ENCODE results near the gene TMEM30B.
"Not testable (repeated sequence)": the region's sequence is repeated elsewhere in the genome, so short reads cannot be mapped to it uniquely, and the experiment has no call there.

Gene TMEM30B

DNA sequence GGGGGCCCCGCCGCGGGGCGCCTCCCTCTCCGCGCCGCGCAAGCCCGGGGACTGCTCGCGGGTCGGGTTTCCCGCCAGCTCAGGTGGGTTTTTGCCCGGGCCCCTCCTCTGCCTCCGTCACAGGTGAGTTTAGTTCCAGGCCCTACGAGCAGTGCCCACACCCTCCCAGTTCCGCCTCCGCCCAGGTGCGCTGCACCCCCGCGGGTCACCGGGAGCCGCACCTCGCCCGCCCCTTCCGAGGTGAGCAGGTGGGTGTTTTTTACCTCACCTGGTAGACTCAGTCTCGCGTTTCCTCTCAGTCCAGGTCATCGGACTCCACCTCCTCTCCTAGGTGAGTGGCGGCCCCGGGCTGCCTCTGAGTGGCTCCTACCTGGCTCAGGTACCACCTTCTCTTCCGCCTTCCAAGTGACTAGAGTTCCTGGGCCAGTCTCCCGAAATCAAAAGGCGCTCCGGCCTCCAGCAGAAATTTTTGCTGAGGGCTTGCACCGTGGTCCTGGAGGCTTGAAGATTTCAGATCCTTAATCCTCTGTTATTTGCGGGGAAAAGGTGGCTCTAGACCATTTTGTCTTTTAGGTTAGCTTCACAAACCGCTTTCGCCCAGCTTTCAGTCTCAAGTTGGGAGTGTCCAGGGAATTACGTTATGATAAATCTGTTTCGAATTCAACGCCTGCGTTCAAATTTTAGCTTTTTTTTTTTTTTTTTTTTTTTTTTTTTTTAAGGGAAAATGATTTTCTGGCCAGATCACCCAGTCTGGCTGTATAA is at the start of gene TMEM30B:
Gene TMEM30B (minus strand): TSS at position 153 of the 762 bp plus-strand sequence. CDS start 191 bp downstream, outside the sequence.
- DNase-seq (ENCODE audit: low spot score) = peak; percentile 77

DNA sequence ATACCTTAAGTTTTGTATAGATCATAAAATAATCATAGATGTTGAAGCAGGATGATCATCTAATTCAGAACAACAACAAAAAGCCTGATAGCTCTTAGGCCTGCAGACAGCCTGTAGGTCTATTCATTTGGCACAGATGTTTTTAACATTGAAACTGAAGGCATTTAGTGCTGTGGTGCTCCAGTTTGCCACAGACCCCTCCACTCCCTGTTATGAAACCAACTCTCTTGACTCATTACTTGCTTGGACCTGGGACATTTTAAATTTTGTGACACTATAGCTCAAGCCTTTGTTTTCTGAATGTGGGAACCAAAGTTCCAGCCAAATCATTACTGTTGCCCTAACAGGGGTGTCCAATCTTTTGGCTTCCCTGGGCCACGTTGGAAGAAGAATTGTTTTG is 49.4 kb upstream of the TMEM30B start:
- DNase-seq (ENCODE audit: low spot score) = no peak

DNA sequence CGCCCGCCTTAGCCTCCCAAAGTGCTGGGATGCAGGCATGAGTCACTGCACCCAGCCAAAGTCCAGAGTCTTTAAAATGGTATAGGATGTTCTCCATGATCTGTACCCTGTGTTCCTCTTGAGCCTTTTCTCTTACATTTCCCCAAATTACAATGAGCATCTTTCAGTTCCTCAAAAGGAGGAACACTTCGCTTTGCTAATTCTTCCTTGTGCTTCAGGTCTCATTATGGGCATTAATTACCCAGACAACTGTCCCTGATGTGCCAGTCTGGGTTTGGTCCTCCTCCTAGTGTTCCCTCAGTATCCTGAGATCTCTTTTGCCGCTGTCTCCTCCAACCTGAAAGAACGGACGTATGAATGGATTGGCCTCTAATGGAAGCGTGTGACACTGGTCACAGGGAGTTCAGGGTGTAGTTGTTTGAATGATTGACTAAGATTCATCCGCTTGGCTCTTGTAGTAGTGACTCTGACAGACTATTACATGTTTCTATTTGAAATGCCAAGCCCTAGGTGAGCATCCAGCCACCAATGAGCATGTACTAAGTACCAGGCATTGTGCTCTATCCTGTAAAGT is 48.4 kb upstream of the TMEM30B start:
- DNase-seq (ENCODE audit: low spot score) = no peak

DNA sequence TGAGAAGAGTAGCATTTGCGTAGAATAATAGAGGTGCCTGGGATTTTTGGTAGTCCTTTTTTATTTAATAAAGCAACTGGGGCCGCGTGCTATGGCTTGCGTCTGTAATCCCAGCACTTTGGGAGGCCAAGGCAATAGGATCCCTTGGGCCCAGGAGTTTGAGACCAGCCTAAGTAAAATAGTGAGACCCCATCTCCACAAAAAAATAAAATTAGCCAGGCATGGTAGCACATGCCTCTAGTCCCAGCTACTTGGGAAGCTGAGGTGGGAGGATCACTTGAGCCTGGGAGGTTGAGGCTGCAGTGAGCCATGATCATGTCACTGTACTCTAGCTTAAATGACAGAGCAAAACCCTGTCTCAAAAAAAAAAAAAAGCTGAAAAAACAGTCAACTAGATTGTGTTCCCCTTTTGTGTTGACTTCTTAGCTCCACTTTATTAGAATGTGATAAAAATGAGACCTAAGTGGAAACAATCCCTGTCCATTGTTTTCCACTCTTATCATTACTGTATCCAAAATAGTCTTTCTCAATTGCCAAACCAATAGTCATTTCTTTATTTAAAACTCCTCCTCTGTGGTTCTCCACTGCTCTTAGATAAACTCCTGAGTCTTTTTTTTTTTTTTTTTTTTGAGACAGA is 47.6 kb upstream of the TMEM30B start:
- no peak for DNase-seq (ENCODE audit: low spot score)

DNA sequence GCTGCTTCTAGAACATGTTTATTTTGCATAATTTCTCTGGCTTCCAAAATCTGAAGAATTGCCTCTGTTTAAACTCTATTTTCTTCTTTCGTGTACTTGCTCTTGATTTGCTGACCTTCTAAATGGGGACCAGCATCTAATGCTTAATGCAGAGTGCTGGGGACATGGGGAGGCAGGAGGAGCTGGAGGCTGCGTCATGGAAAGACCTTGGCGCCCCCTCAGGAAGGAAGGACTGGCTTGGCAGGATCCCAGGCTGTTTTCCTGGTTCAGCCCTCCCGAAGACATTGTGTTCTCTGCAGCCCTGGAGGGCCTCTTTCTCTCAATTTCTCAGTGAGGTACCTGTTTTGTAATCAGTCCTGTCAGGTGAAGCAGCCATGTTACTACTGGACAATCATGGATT is 45.7 kb upstream of the TMEM30B start:
- peak; percentile 42 for DNase-seq (ENCODE audit: low spot score)

DNA sequence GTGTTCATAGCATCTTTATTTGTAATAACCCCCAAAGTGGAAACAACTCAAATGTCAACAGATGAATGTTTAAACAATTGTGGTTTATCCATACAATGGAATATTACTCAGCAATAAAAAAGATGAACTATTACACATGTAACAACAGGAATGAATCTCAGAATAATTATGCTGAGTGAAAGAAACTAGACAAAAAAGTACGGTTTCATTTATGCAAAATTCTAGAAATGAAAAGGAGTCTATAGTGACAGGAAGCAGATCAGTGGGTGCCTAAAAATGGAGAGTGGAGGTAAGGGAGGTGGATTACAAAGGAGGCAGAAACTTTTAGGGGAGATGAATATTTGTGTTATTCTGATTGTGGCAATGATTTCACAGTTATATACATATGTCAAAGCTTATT is 45.0 kb upstream of the TMEM30B start:
- no peak for DNase-seq (ENCODE audit: low spot score)

DNA sequence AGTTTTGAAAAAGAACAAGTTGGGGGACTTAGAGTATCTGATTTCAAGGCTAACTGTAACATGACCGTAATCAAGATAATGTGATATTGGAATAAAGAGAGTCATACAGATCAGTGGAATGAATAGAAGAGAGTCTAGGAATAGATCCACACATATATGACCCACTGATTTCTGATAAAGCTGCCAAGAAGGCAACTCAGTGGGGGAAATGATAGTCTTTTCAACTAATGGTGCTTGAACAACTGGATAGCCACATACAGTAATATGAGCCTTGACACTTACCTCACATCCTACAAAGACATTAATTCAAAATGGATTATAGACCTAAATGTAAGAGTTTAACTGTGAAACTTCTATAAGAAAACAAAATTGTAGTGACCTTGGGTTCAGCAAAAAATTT is 44.0 kb upstream of the TMEM30B start:
- DNase-seq (ENCODE audit: low spot score) = no peak

DNA sequence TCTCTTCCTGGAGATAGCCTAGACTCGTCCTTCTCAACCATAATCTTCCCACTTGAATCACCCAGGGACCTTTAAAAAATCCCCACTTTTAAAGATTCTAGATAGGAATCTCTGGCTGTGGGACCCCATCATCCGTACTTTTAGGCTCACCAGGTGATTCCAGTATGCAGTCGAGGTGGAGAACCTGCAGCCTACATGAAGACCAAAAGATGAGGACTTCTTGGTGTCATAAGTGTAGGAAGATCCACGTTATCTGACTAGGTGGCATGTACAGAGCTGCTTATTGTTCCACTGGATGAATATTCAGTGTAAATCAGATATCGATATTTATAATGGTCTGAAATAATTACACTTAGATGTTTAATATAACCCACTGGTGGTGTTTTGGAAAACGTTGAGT is 42.8 kb upstream of the TMEM30B start:
- DNase-seq (ENCODE audit: low spot score) = no peak

DNA sequence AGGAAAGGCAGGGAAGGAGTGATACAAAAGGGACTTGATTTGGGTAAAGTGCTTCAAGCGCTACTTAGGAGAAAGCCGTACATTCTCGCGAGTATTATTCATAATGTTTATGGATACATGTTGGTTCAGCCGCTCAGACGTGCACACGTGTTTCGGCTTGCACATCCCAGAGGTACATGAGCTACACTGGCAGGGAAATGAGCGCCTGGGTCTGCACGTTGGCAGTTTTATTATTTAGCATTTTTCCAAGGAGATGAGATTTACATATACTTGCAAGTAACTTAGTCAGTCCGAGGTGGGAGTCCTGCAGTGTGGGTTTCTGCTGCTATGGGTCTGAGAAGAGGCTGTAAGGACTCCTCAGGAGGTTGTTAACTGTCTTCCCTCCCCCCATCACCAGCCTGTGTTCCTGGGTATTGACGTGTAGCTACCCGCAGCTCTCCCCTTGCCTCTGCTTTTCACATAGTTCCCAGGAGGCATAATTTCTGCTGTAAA is 41.7 kb upstream of the TMEM30B start:
- no peak for DNase-seq (ENCODE audit: low spot score)

DNA sequence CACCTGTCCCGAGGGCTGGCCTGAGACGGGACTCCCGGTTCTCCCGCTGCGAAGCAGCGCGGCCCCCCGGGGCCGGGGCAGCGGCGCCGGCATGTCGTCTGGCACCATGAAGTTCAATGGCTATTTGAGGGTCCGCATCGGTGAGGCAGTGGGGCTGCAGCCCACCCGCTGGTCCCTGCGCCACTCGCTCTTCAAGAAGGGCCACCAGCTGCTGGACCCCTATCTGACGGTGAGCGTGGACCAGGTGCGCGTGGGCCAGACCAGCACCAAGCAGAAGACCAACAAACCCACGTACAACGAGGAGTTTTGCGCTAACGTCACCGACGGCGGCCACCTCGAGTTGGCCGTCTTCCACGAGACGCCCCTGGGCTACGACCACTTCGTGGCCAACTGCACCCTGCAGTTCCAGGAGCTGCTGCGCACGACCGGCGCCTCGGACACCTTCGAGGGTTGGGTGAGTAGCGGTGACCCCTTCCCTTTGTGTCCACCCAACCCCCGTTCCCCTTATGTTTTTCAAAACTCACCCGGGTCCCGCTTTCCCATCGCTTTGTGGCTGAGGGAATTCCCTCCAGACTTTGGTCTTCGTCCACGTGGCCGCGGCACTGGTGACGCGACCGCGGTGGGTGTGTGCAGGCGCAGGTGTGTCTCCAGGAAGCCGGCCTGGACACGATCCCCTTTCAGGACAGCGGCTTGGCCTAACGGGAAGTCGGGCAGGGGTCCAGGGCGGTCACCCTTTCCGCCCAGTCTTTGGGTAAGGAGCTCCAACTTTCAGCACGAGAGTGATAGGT is 41.1 kb upstream of the TMEM30B start:
- DNase-seq (ENCODE audit: low spot score) = no peak

DNA sequence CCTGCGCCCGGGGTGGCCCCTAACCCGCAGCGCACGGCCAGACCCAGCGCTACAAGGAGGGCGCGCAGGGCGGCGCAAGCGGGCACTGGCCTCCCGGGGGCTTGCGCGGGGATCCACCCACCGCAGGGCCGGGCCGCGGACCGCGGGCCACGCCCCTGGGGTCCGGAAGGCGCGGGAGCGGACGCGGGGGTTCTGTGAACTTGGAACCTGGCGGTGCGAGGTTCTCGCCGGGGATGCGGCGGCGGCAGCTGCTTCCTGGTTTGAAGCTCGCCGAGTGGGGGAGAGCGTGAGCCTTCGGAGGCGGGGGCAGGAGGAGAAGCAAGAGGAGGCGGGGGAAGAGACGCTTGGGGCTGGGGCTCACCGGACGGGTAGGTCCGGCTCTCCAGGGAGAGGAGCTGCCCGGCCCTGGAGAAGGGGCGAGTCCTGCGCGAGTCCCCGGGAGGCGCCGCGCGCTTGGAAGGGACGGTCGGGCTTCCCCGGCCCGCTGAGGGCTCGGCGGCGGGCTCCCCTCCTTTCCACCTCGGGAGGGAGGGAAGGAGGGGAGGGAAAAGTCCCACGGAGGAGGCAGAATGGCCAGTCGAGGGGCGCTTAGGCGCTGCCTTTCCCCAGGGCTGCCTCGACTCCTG is 40.4 kb upstream of the TMEM30B start, which contains the start of gene PRKCH:
Gene PRKCH (plus strand): TSS at position 195 of the 626 bp plus-strand sequence. CDS start 523 bp downstream, outside the sequence.
- peak; percentile 83 for DNase-seq (ENCODE audit: low spot score)

DNA sequence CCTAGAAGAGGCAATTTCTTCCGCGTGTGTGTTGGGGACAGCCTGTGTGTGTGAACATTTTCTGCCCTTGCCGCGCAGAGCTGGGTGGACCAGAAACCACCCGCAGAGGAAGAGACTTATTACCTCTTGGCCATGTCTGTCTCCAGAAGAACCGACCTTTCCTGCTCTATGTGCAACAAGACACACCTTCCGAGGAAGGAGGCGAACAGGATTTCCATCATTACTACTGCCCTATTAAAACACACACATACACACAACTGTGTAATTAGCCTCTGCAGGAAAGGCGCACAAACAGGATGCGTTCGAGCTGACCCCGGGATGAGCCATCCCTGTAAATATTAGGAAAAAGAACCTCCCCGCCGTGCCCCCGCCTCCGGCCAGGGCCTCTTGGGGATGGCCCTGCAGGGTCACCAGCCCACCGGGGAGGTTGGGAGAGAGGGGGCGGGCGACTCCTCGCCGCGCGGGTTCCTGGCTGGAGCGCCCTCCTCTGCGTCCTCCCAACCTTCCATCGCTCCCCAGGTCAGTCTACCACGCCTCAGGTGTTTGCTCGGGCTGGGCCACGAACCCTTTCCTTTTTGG is 39.8 kb upstream of the TMEM30B start:
- no peak for DNase-seq (ENCODE audit: low spot score)

DNA sequence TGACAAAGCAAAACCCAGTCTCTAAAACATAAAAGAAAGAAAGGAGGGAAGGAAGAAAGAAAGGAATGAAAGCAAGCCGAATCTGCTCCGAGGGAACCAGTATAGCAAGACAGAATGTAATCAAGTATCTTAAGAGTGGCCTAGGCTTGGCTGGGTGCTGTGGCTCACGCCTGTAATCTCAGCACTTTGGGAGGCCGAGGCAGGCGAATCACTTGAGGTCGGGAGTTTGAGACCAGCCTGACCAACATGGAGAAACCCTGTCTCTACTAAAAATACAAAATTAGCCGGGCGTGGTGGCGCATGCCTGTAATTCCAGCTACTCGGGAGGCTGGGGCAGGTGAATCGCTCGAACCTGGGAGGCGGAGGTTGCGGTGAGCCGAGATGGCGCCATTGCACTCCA is 39.0 kb upstream of the TMEM30B start:
- not testable (repeated sequence) for DNase-seq (ENCODE audit: low spot score)

GRCh38 chr14:61319706-61320105 is 38.6 kb upstream of the TMEM30B start:
- DNase-seq (ENCODE audit: low spot score) = no peak

- DNase-seq (ENCODE audit: low spot score) = no peak
These were observed 37.9 kb upstream of the TMEM30B start for GRCh38 chr14:61319086-61319485.

- no peak for DNase-seq (ENCODE audit: low spot score)
These were observed 34.2 kb upstream of the TMEM30B start for GRCh38 chr14:61315313-61315712.

GRCh38 chr14:61308701-61309100 is 27.6 kb upstream of the TMEM30B start:
- not testable (repeated sequence) for DNase-seq (ENCODE audit: low spot score)

DNA sequence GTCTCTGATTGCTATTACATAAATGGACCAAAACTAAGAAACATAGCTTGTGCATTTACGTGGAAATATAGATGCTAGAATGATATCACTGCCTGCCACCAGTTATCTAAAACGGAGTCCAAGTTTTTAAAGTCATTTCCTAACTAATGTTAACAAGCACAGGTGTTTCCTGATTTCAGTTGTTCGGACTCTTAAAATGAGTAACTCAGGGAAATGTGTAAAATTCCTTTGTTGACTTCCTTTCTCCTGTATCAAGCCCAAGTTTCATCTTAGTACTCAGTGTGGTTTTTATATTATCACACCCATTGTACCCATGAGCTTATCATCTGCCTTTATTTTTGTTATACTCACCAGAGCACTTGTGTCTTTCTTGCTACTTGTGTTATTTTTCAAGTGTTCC is 27.1 kb upstream of the TMEM30B start:
- DNase-seq (ENCODE audit: low spot score) = no peak

DNA sequence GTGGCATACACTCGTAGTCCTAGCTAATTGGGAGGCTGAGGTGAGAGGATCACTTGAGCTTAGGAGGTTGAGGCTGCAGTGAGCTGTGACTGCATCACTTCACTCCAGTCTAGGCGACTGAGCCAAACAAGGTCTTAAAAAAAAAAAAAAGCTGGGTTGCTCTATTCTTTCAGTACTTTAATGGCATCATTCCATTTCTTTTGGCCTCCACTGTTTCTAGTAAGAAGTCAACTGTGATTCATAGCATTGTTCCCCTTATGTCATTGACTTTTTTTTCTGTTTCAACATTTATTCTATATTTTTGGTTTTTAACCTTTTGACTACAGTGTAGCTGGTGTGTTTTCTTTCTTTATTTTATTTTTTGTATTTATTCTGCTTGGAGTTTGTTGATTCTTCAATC is 23.6 kb upstream of the TMEM30B start:
- no peak for DNase-seq (ENCODE audit: low spot score)

GRCh38 chr14:61300754-61301153 is 19.6 kb upstream of the TMEM30B start:
- no peak for DNase-seq (ENCODE audit: low spot score)

DNA sequence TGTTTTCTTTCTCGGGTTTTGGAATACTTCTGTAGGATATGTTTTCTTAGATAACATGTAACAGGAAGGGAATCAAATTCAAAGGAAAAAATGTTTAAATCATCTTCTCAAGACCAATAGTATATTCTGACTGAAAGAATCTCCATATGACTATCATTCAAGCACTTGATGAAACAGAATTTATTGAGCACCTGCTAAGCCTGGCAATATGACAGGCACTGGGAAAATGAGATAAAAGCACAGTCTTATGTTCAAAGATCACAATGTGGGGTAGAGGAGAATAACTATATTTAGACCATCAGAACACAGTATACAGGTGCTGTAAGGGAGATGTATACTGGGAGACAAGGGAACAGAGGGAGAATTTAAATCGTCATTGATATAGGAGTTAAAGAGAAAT is 19.1 kb upstream of the TMEM30B start:
- no peak for DNase-seq (ENCODE audit: low spot score)

Measured in iPS-NIHi11 (cell line).